Measurements from ENCODE around the gene KCTD3. TPM values are rescaled to one million over a fixed set of nuclear protein-coding genes. Genes with fewer than 3 reads are reported as not detected.

KCTD3 gene
- total RNA-seq, 1 donor from 2014 or later = 25.3 TPM

DNA sequence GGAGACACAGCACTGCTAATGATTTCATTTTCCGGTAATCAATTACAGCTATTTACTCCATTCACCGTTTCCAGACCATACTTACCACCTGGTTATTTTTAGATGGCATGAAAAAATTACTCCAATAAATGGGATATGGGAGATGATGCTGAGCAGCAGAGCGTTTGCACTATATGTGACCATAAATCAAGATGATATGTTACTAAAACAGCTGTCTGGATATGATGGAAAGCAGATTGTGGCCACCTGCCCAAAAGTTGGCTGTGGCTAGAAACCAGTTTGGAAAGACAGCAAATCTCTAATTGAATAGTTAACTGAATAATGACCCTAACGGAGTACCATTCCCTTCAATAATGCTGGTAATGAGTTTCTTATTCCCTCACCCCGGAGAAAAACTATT is 22.5 kb upstream of the KCTD3 start:
- no peaks in the 10 kb centered on the region for H3K36me3 Mint-ChIP-seq (ENCODE audit: low read depth)
- H3K4me1 Mint-ChIP-seq (ENCODE audit: low read depth) = peaks cover 9% of the 10 kb centered on the region
- H3K27me3 Mint-ChIP-seq (ENCODE audit: low read depth) = peaks cover 14% of the 10 kb centered on the region
- H3K9me3 Mint-ChIP-seq (ENCODE audit: low read depth) = peaks cover 12% of the 10 kb centered on the region
- TF ChIP-seq, protein P1, sequence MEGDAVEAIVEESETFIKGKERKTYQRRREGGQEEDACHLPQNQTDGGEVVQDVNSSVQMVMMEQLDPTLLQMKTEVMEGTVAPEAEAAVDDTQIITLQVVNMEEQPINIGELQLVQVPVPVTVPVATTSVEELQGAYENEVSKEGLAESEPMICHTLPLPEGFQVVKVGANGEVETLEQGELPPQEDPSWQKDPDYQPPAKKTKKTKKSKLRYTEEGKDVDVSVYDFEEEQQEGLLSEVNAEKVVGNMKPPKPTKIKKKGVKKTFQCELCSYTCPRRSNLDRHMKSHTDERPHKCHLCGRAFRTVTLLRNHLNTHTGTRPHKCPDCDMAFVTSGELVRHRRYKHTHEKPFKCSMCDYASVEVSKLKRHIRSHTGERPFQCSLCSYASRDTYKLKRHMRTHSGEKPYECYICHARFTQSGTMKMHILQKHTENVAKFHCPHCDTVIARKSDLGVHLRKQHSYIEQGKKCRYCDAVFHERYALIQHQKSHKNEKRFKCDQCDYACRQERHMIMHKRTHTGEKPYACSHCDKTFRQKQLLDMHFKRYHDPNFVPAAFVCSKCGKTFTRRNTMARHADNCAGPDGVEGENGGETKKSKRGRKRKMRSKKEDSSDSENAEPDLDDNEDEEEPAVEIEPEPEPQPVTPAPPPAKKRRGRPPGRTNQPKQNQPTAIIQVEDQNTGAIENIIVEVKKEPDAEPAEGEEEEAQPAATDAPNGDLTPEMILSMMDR (IDR thresholded peaks at IDR 0.05) = no peak
- no peak for DNase-seq (ENCODE audit: low spot score)
- no peak overlapping the region for H3K4me3 Mint-ChIP-seq (ENCODE audit: unreplicated experiment)
- H3K27ac Mint-ChIP-seq (ENCODE audit: unreplicated experiment) = no peak overlapping the region

DNA sequence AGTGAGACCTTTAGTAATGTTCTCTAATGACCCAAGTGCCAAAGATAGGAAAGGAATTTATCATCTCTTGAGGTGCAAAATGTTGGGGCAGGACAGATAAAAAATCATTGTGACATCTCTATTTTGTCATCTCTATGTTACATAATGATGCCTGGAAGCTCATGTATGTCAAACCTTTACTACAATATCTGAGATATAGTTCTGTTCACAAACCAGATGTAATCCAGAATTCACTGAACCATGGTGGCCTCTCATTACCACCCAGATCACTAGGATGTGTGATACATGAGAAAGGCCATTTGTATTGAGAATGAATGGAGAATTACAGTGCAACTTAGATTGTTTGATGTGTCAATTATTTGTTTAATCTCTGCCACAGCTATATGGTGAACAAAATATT is 22.0 kb upstream of the KCTD3 start:
- TF ChIP-seq, protein P1 (IDR thresholded peaks at IDR 0.05) = no peak
- Mint-ChIP-seq H3K36me3 (ENCODE audit: low read depth) (no peaks in the 10 kb centered on the region), H3K9me3 (ENCODE audit: low read depth) (peaks cover 12% of the 10 kb centered on the region), H3K4me1 (ENCODE audit: low read depth) (peaks cover 3% of the 10 kb centered on the region), H3K27ac (ENCODE audit: unreplicated experiment) (no peak overlapping the region), H3K4me3 (ENCODE audit: unreplicated experiment) (no peak overlapping the region), H3K27me3 (ENCODE audit: low read depth) (peaks cover 14% of the 10 kb centered on the region)
- no peak for DNase-seq (ENCODE audit: low spot score)

DNA sequence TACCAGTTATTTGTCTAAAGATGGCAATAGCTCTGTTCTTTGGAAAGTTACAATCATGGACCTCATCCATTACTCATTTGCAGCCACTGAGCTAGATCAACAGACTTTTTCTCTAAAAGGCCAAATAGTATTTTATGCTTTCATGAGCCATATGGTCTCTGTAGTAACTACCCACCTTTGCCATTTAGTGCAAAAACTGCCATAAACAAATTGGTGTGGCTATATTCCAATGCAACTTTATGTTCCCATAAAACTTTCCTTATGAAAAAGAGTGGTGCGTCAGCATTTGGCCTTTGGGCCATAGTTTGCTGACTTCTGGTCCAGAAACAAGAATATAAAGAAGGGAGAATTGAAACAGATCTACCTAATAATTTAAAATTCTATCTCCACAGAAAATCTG is 20.1 kb upstream of the KCTD3 start:
- no peaks in the 10 kb centered on the region for H3K4me1 Mint-ChIP-seq (ENCODE audit: low read depth)
- no peak for DNase-seq (ENCODE audit: low spot score)
- peaks cover 19% of the 10 kb centered on the region for H3K27me3 Mint-ChIP-seq (ENCODE audit: low read depth)
- no peaks in the 10 kb centered on the region for H3K36me3 Mint-ChIP-seq (ENCODE audit: low read depth)
- peaks cover 12% of the 10 kb centered on the region for H3K9me3 Mint-ChIP-seq (ENCODE audit: low read depth)
- H3K27ac Mint-ChIP-seq (ENCODE audit: unreplicated experiment) = no peak overlapping the region
- H3K4me3 Mint-ChIP-seq (ENCODE audit: unreplicated experiment) = no peak overlapping the region
- TF ChIP-seq, protein P1 (IDR thresholded peaks at IDR 0.05) = no peak

DNA sequence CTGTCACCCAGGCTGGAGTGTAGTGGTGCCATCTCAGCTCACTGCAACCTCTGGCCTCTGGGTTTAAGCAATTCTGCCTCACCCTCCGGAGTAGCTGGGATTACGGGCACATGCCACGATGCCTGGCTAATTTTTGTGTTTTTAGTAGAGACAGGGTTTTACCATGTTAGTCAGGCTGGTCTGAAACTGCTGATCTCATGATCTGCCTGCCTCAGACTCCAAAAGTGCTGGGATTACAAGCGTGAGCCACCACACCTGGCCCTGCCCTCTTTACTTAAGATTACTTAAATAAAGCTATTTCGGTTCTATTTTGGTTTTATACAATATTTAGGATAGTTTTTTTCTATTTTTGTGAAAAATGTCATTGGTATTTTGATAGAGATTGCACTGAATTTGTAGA is 15.3 kb upstream of the KCTD3 start:
- DNase-seq (ENCODE audit: low spot score) = no peak

DNA sequence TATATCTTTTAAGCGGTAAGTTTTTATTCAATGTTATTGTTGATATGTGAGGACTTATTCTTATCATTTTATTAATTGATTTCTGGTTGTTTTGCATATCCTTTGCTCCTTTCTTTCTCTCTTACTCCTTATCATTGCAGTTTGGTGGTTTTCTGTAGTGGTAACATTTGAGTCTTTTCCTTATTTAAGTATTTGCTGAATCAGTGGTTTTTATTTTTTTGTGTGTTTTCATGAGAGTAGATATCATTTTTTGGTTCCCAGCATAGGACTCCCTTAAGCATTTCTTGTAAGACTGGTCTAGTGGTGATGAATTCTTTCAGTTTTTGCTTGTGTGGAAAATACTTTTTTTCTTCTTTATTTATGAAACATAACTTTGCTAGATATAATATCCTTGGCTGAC is 12.2 kb upstream of the KCTD3 start:
- peaks cover 10% of the 10 kb centered on the region for H3K36me3 Mint-ChIP-seq (ENCODE audit: low read depth)
- TF ChIP-seq, protein P1 (IDR thresholded peaks at IDR 0.05) = no peak
- DNase-seq (ENCODE audit: low spot score) = no peak
- H3K9me3 Mint-ChIP-seq (ENCODE audit: low read depth) = peaks cover 15% of the 10 kb centered on the region
- H3K4me3 Mint-ChIP-seq (ENCODE audit: unreplicated experiment) = no peak overlapping the region
- peaks cover 16% of the 10 kb centered on the region for H3K27me3 Mint-ChIP-seq (ENCODE audit: low read depth)
- H3K27ac Mint-ChIP-seq (ENCODE audit: unreplicated experiment) = no peak overlapping the region
- H3K4me1 Mint-ChIP-seq (ENCODE audit: low read depth) = no peaks in the 10 kb centered on the region

More for the DNA sequence above, 15.3 kb upstream of the KCTD3 start:
- TF ChIP-seq, protein P1 (IDR thresholded peaks at IDR 0.05) = no peak
- Mint-ChIP-seq H3K27ac (ENCODE audit: unreplicated experiment) (no peak overlapping the region), H3K4me1 (ENCODE audit: low read depth) (no peaks in the 10 kb centered on the region), H3K36me3 (ENCODE audit: low read depth) (peaks cover 10% of the 10 kb centered on the region), H3K27me3 (ENCODE audit: low read depth) (peaks cover 26% of the 10 kb centered on the region), H3K9me3 (ENCODE audit: low read depth) (peaks cover 15% of the 10 kb centered on the region), H3K4me3 (ENCODE audit: unreplicated experiment) (no peak overlapping the region)
